Caco-2 (cell line): ENCODE results near the gene SLC12A5. TPM values are rescaled to one million over a fixed set of nuclear protein-coding genes. Genes with fewer than 3 reads are reported as not detected.

Experiments used
- BruUV-seq: library from RNA; stranded (reverse); fragments of 400-500 nt; replicated peaks from 2 replicates; lab custom pipeline; 2021; lab: Mats Ljungman, UMichigan
- CTCF ChIA-PET: fragments of 300-600 bp; sonication (Branson Sonifier 250); formaldehyde crosslinking; loops from one replicate; lab custom pipeline; 2022; ENCODE audit warnings: antibody characterized with exemption; lab: Charles Lee
- POLR2A ChIA-PET: fragments of 300-600 bp; sonication (Branson Sonifier 250); formaldehyde crosslinking; loops from one replicate; lab custom pipeline; 2022; ENCODE audit warnings: antibody characterized with exemption; lab: Charles Lee
- DNase-seq, 2 experiments: peaks; one replicate each; pipeline versions ENCODE4 v3.0.0 to v3.0.0-alpha.2; 2020 to 2022
- H3K27me3 ChIP-seq: replicated peaks from 2 replicates; pipeline ENCODE4 v1.6.0; 2011; ENCODE audit warnings: low read length; ENCODE audit not compliant: control insufficient read depth, insufficient read depth
- H3K36me3 ChIP-seq: 2 replicates; pipeline ENCODE4 v1.5.1; 2011; ENCODE audit warnings: low read length; ENCODE audit not compliant: control insufficient read depth, insufficient read depth
- H3K4me1 ChIP-seq: fragments of 250-450 bp; sonication (Bioruptor Pico); 2 replicates; pipeline ENCODE4 v1.5.1; 2020; ENCODE audit warnings: mild to moderate bottlenecking
- H3K4me3 ChIP-seq: 2 replicates; pipeline ENCODE4 v1.5.1; 2011; ENCODE audit warnings: low read depth, mild to moderate bottlenecking, control low read depth, low read length
- H3K9me3 ChIP-seq: fragments of 250-450 bp; sonication (Bioruptor Pico); 2 replicates; pipeline ENCODE4 v1.5.1; 2020; ENCODE audit warnings: mild to moderate bottlenecking, moderate library complexity
- H3K27ac Mint-ChIP-seq: one replicate; pipeline ENCODE4 v1.8.0; 2022; ENCODE audit warnings: mixed read lengths; ENCODE audit not compliant: unreplicated experiment
- H3K27me3 Mint-ChIP-seq: one replicate; pipeline ENCODE4 v1.8.0; 2022; ENCODE audit warnings: mixed read lengths; ENCODE audit not compliant: insufficient read depth, unreplicated experiment
- H3K36me3 Mint-ChIP-seq: one replicate; pipeline ENCODE4 v1.8.0; 2022; ENCODE audit warnings: mild to moderate bottlenecking, mixed read lengths; ENCODE audit not compliant: insufficient read depth, unreplicated experiment
- H3K4me1 Mint-ChIP-seq: one replicate; pipeline ENCODE4 v1.8.0; 2022; ENCODE audit warnings: low read depth, mixed read lengths; ENCODE audit not compliant: unreplicated experiment
- H3K4me3 Mint-ChIP-seq: one replicate; pipeline ENCODE4 v1.8.0; 2022; ENCODE audit warnings: mild to moderate bottlenecking, moderate library complexity, mixed read lengths; ENCODE audit not compliant: unreplicated experiment
- H3K9me3 Mint-ChIP-seq: one replicate; pipeline ENCODE4 v1.8.0; 2022; ENCODE audit warnings: mixed read lengths; ENCODE audit not compliant: unreplicated experiment
- intact Hi-C: fragments of 100-400 bp; cut with micrococcal nuclease; formaldehyde crosslinking; loops from one replicate; pipeline ENCODE4 v1.10.0; 2022; ENCODE audit not compliant: unreplicated experiment
- total RNA-seq: library from RNA; stranded (reverse); gene quantifications from 2 replicates; pipeline ENCODE4 v1.2.3, GENCODE V29; 2022
- TF ChIP-seq, protein P1 (sequence below), 2 experiments: fragments of 200-600 bp in 1 of 2; IDR thresholded peaks; 1 replicate in 1 of 2; 2 replicates in 1 of 2; pipeline versions ENCODE4 v1.5.1 to v1.8.0; 2011 to 2022; ENCODE audit warnings: antibody characterized with exemption in 1 of 2, control low read depth in 1 of 2, inconsistent platforms in 1 of 2, low read depth in 1 of 2, low read length in 1 of 2, mild to moderate bottlenecking in 1 of 2, moderate library complexity in 1 of 2; ENCODE audit not compliant: insufficient read depth in 1 of 2, severe bottlenecking in 1 of 2, unreplicated experiment in 1 of 2

SLC12A5 gene
- total RNA-seq, 1 experiment from 2014 or later, result 1.9 TPM

DNA sequence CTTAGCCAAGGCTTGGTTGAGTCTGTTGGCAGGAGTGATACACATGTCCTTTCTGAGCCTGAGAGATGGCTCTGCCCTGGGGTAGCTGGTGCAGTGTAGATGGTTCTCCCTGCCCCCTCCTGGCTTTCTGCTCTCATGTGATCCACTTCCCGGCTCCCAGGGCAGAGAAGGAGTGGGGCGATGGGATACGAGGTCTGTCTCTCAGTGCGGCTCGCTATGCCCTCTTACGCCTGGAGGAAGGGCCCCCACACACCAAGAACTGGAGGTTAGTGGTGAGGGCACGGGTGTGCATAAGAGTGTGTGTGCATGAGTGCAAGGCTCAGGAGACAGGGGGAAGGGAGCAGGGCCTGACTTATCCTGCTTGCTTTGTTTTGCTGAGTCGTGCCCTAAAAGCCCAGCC, 18.8 kb downstream of the SLC12A5 start:
- Histone ChIP-seq H3K27me3 (peaks cover 4% of the 10 kb centered on the region), H3K4me1 (no peaks in the 10 kb centered on the region), H3K4me3 (no peak overlapping the region), H3K36me3 (no peaks in the 10 kb centered on the region), H3K9me3 (no peaks in the 10 kb centered on the region)
- Mint-ChIP-seq H3K36me3 (no peaks in the 10 kb centered on the region), H3K27ac (no peak overlapping the region), H3K4me1 (no peaks in the 10 kb centered on the region), H3K4me3 (no peak overlapping the region), H3K9me3 (no peaks in the 10 kb centered on the region), H3K27me3 (peaks cover 31% of the 10 kb centered on the region)
- TF ChIP-seq, protein P1, sequence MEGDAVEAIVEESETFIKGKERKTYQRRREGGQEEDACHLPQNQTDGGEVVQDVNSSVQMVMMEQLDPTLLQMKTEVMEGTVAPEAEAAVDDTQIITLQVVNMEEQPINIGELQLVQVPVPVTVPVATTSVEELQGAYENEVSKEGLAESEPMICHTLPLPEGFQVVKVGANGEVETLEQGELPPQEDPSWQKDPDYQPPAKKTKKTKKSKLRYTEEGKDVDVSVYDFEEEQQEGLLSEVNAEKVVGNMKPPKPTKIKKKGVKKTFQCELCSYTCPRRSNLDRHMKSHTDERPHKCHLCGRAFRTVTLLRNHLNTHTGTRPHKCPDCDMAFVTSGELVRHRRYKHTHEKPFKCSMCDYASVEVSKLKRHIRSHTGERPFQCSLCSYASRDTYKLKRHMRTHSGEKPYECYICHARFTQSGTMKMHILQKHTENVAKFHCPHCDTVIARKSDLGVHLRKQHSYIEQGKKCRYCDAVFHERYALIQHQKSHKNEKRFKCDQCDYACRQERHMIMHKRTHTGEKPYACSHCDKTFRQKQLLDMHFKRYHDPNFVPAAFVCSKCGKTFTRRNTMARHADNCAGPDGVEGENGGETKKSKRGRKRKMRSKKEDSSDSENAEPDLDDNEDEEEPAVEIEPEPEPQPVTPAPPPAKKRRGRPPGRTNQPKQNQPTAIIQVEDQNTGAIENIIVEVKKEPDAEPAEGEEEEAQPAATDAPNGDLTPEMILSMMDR (IDR thresholded peaks at IDR 0.05; ENCODE audit: insufficient read depth in 1 of 2, low read depth in 1 of 2, low read length in 1 of 2, severe bottlenecking in 1 of 2, unreplicated experiment in 1 of 2), result no peak
- no TSS peak for BruUV-seq
- CTCF ChIA-PET, result no interaction called here
- intact Hi-C loops, result no loop called here
- DNase-seq, result peak in 1 of 2 experiments; percentile 40
- POLR2A ChIA-PET, result no interaction called here

DNA sequence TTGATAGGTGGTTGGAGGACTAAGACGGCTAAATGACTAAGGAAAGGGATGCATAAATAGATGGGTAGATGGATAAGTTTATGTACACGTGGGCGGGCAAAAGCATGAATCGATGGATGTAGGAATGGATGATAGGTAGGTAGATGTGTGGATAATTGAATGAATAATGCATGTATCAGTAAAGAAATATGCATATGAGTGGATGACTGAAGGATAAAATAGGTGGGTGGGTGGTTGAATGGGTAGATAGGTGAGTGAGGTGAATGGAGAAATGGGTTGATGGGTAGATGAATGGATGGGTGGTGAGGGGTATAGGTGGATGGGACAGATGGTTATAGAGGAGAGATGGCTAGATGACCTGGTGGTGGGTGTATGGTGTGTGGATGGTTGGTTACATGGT, 20.2 kb downstream of the SLC12A5 start:
- no peak overlapping the region for H3K27ac Mint-ChIP-seq
- H3K36me3 Mint-ChIP-seq, result no peaks in the 10 kb centered on the region
- TF ChIP-seq, protein P1 (IDR thresholded peaks at IDR 0.05; ENCODE audit: insufficient read depth in 1 of 2, low read depth in 1 of 2, low read length in 1 of 2, severe bottlenecking in 1 of 2, unreplicated experiment in 1 of 2), result no peak
- H3K27me3 ChIP-seq, result peaks cover 4% of the 10 kb centered on the region
- H3K4me1 Mint-ChIP-seq, result no peaks in the 10 kb centered on the region
- CTCF ChIA-PET, result no interaction called here
- POLR2A ChIA-PET, result no interaction called here
- H3K27me3 Mint-ChIP-seq, result peaks cover 22% of the 10 kb centered on the region
- no peaks in the 10 kb centered on the region for H3K36me3 ChIP-seq
- no TSS peak for BruUV-seq
- H3K4me3 Mint-ChIP-seq, result no peak overlapping the region
- intact Hi-C loops, result no loop called here
- no peaks in the 10 kb centered on the region for H3K9me3 Mint-ChIP-seq
- H3K4me1 ChIP-seq, result no peaks in the 10 kb centered on the region
- no peaks in the 10 kb centered on the region for H3K9me3 ChIP-seq
- no peak overlapping the region for H3K4me3 ChIP-seq
- DNase-seq, result no peak

DNA sequence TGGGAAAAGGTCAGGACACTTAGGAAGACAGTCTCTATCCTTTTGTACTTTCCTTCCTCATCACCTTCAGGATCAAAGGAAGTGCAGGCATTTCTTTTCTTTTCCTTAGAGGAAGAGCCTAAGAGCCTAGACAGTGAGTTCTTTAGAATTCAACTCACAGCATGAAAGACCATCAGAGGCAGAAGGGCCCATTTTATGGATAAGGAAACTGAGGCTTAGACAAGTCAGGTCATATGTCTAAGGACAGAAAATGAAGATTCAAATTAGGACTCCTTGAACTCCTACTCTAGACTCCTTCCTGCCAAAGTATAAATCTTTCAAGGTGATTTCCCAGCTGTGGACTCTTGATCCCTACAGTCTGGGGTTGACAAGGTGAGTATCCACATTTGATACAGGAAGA, 20.8 kb downstream of the SLC12A5 start:
- Histone ChIP-seq H3K9me3 (no peaks in the 10 kb centered on the region), H3K36me3 (no peaks in the 10 kb centered on the region), H3K4me3 (no peak overlapping the region), H3K27me3 (peaks cover 4% of the 10 kb centered on the region), H3K4me1 (no peaks in the 10 kb centered on the region)
- ChIA-PET POLR2A (interaction anchor here (0.6 kb wide), 1 partner anchor 314 kb away, joined by 3 read pairs; no protein-coding TSS in a partner anchor), CTCF (no interaction called here)
- Mint-ChIP-seq H3K27me3 (peaks cover 22% of the 10 kb centered on the region), H3K4me1 (no peaks in the 10 kb centered on the region), H3K27ac (no peak overlapping the region), H3K4me3 (no peak overlapping the region), H3K36me3 (no peaks in the 10 kb centered on the region), H3K9me3 (no peaks in the 10 kb centered on the region)
- TF ChIP-seq, protein P1 (IDR thresholded peaks at IDR 0.05; ENCODE audit: insufficient read depth in 1 of 2, low read depth in 1 of 2, low read length in 1 of 2, severe bottlenecking in 1 of 2, unreplicated experiment in 1 of 2), result no peak
- intact Hi-C loops, result no loop called here
- no peak for DNase-seq
- no TSS peak for BruUV-seq
